GM18858 (cell line): Measurements from ENCODE around the gene PRB2.
"Not testable (repeated sequence)": the region's sequence is repeated elsewhere in the genome, so short reads cannot be mapped to it uniquely, and the experiment has no call there.

Source experiments
- ATAC-seq: cut with Tn5 transposase; IDR thresholded peaks from one replicate; pipeline ENCODE4 v1.9.1; 2021; ENCODE audit not compliant: unreplicated experiment

The PRB2 gene

DNA sequence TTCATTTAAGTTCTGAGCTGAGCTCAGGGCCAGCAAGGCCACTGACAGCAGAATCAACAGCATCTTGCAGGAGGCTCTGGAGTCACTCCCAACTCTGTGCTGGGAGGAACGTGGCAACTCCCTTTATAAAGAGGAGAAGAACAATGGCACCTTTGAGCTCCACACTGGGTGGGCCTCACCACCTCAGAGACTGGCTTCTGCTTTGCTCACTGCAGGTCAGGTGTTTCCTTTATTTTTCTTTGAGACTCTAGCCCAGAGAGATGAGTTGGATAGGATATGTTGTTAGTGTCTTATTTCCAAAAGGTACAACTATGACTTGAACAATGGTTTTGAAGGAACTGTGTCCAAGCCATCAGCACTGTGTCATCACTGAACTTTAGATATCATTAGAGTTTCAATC is at the start of gene PRB2:
PRB2 (minus strand) TSS at position 101 of the 400 bp plus-strand sequence; CDS start at position 63, 38 bp downstream.
- ATAC-seq = not testable (repeated sequence)

DNA sequence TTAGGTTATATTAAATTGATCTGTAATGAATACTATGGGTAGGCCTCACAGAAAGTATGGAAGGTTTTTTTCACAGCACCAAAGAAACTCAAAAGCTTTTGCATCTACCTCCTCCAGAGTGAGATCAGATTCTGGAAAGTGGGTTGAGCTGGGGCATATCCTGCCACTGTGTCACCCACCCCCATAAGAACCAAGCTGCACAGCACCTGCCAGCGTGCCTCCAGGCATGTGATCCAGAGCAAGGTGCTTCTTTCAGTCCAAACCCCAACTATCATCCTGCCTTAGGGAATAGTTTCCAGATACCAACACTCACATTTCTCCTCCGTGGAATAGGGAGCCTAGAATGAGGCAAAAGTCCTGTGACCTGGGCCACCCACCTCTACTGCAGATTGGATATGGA is 42.6 kb upstream of the PRB2 start:
- no peak for ATAC-seq

DNA sequence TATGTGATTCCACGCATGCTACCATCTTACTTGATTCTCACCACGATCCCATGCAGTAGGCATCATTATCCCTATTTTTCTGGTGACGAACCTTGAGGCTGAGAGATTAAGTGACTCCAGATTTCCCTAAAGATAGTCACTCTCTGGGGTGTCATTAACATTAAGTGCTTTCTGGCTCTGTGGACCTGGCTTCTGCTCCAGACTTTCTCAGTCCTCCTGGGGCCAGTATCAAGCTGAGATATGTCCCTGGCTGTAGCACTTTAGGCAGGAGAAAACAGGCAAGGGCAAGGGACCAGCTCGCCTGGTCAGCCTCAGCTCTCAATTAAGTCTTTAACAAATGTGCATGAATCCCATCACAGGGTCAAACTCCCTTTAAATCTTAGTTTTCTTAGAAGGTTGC is 38.3 kb upstream of the PRB2 start:
- no peak for ATAC-seq

DNA sequence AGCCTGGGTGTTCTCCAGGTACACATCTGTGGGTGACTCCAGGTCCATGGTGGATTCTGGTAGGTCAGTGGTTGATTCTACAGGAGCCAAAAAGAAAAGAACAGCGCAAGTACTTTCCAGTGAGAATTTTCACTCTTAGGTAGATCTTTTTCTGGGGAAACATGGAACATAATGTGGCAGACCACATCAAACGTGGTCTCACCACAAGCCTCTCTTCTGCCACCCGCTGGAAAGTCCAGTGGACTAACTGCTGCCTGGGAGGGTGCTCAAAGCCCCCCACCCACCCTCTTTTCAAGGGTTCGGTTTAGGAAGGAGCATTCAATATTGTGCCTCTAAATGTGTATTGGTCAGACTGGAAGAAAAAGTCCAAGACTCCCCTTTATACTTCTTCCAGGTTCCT is 36.1 kb upstream of the PRB2 start:
- ATAC-seq = no peak

DNA sequence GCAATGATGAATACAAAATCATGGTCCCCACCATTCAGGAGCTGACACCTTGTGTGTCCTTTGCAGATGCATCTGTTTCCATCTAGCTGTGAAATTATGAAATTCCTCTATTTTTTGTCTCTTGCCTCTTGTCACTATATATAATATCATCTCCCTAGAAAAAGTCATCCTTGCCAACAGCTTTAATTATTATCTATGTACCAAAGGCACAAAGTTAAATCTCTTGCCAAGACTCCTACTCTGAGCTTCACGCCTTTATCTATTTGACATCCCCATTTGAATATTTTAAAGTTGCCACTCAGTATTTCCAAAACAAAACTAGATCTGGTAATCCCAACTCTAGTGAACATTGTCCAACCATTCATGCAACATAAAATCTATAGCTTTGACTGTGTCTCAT is 32.0 kb upstream of the PRB2 start:
- no peak for ATAC-seq

DNA sequence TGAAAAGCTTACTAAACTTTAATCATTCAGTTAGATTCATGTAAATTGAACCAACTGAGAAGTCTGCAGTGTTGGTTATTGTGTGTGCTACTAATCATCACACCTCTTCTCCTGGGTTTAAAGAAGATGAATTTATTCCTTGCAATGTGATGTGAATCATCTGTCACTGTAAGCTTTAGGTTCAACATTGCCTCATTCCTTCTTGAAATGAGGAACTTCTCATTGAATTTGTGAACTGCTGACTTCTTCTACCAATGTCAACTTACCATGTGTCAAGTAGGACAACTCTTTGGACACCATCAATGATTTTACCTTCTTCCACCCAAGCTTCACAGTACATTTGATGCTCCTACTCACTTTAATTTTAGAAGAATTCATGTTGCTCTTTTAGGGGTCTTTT is 17.4 kb upstream of the PRB2 start:
- no peak for ATAC-seq

DNA sequence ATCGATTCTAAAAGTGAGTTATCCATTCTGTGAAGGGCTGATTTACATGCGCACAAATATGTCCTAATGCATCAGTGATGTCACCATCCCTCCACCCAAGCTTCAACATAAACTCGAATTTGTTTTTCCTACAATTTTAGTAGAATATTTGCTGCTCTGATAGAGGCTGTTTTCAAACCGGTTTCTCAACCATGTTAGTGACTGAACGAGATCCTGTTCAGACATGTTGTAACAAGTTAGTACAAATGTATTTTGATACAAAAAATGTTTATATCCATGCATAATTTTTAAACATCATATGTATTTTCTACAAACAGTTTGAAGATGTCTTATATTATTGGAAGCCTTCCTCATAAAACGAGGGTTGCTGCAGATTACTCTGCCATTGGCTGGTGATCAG is 12.7 kb upstream of the PRB2 start:
- ATAC-seq = no peak

DNA sequence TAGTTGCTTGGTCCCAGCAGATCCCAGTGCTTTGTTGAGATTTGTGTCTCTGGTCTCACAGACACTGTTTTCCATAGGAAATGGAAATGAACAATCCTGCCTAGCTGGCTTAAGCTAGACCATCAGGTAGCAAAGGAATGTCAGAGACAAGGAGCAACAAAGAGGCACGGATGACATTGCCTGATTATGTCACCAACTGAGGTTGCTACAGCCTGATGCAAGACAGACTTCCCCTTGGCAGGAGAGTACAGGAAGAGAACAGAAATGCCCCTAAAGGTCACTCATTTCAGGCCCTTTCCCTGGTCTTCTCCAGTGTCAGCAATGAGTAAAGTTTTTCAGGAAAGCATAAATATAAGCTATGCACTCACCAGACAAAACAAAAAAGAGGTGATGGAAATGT is 2.0 kb upstream of the PRB2 start:
- no peak for ATAC-seq

DNA sequence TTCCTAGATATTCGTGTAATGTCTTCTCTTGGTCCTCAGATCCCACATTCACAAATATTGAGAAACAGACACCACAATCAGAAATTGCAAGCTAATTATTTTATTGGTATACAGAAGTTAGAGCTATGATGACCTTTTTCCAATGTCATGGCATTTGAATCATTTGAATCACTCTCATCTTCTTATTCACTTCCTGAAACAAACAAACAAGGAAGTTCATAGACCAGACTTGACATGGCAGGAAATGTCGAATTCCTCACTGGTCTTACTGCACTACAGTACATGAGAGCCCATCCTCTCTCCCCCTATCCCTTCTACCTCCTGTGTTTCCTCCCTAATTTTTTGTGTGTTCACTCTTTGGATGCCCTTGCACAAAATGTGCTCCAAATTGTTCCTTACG is 3.9 kb downstream of the PRB2 start:
- not testable (repeated sequence) for ATAC-seq

DNA sequence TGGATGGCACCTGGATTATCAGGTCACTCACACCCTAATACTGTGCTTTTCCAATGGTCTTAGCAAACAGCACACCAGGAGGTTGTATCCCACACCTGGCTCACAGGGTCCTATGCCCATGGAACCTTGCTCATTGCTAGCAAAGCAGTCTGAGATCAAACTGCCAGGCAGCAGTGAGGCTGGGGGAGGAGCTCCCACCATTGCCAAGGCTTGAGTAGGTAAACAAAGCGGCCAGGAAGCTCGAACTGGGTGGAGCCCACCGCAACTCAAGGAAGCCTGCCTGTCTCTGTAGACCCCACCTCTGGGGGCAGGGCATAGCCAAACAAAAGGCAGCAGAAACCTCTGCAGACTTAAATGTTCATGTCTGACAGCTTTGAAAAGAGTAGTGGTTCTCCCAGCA is 17.9 kb downstream of the PRB2 start:
- ATAC-seq = not testable (repeated sequence)

DNA sequence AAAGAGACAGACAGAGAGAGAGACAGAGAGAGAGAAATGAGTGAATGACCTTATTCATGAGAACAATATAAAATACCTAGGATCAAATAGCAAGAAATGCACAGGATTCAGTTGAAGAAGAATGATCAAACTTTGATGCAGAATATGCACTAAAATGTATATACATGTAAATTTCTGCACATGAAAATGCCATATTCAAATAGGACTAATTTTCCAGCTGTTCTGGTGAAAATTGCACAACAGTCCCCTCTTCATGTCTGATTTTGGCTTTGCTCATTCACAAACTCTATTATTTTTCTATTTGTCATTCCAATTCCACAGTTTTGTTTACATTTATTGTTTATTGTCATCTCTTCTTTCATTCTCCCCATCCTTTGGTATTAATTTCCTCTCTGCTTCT is 34.2 kb downstream of the PRB2 start:
- ATAC-seq = no peak

DNA sequence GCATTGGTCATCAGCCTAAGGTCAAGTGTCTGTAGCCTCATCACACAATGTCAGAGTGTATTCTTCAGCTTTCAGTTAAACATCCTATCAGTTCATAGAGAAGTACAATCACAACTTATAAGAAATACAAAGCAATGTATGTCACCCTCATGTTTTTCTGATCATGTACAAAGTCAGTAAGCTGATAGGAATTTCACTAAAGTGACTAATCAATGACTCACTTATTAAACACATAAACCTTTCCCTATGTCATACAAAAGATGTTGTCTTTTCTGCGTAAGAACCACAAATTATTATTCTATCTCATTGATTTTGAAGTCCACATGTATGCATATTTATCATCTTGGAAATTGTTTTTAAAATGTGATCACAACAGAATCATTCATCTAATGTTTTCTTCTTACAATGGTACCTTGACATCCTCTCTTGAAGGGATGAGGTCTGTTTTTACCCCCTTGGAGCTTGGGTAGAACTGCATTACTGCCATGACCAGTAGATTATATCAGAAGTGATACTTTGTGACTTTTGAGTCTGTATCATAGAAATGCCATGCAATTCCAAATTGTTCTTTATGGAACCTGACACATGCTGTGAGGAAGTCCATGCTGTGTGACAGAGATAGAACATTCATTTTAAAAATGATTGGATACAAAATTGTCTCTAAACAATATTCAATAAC is 35.0 kb downstream of the PRB2 start:
- ATAC-seq = not testable (repeated sequence)

DNA sequence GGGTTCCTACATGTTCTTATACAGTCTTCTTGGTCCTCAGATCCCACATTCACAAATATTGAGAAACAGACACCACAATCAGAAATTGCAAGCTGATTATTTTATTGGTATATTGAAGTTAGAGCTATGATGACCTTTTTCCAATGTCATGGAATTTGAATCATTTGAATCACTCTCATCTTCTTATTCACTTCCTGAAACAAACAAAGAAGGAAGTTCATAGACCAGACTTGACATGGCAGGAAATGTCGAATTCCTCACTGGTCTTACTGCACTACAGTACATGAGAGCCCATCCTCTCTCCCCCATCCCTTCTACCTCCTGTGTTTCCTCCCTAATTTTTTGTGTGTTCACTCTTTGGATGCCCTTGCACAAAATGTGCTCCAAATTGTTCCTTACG is 43.6 kb downstream of the PRB2 start:
- not testable (repeated sequence) for ATAC-seq

DNA sequence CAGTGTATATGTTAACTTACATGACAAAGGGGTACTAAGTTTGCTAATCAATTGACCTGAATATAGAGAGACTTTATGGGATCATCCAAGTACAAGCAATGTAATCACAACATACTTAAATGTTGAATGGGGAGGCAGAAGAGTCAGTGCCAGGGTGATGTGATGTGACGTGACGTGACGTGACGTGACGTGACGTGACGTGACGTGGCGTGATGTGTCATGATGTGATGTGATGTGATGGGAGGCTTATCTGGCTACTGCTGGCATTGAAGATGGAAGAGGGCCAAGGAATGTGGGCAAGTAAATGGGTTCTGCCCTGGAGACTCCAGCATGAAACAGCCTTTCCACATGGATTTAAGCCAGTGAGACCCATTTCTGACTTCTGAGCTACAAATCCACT is 46.9 kb downstream of the PRB2 start:
- ATAC-seq = no peak

DNA sequence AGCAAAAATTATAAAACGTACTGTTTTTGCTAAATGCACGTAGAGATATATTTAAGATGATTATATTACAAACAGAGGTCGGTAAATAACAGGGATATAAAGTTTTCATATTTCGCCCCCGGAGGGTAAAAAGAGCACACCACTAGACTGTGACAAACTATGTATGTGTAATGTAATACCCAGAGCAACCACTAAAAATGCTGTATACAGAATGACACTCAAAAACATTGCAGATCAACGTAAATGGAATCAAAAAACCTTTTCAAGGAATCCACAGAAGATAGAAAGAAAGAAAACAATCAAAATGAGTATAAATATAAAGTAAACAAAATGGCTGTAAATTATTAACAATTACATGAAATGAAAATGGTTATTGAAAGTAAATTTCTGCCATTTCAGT is 47.6 kb downstream of the PRB2 start:
- ATAC-seq = no peak

DNA sequence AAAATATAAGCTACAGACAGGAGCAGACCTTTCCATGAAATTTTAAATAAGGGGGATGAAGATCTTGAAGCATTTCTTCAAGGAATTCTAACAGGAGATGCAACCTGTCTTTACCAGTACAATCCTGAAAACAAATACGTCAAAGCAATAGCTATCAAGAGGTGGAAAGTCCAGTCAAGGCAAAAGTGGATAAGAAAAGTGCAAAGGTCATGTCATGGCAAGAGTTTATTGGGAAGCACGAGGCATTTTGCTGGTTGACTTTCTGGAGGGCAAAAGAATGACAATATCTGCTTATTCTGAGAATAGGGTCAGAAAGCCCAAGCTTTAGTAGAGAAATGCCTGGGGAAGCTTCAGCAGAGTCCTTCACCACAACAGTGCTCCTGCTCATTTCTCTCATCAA is 50.9 kb downstream of the PRB2 start:
- ATAC-seq = no peak
